Caco-2 (cell line): ENCODE measurements around the gene REL. TPM values are rescaled to one million over a fixed set of nuclear protein-coding genes. Genes with fewer than 3 reads are reported as not detected.

Source experiments
- BruUV-seq: library from RNA; stranded (reverse); fragments of 400-500 nt; replicated peaks from 2 replicates; lab custom pipeline; 2021; lab: Mats Ljungman, UMichigan
- CTCF ChIA-PET: fragments of 300-600 bp; sonication (Branson Sonifier 250); formaldehyde crosslinking; loops from one replicate; lab custom pipeline; 2022; ENCODE audit warnings: antibody characterized with exemption; lab: Charles Lee
- POLR2A ChIA-PET: fragments of 300-600 bp; sonication (Branson Sonifier 250); formaldehyde crosslinking; loops from one replicate; lab custom pipeline; 2022; ENCODE audit warnings: antibody characterized with exemption; lab: Charles Lee
- DNase-seq, 2 experiments: peaks; one replicate each; pipeline versions ENCODE4 v3.0.0 to v3.0.0-alpha.2; 2020 to 2022
- H3K27me3 ChIP-seq: replicated peaks from 2 replicates; pipeline ENCODE4 v1.6.0; 2011; ENCODE audit warnings: low read length; ENCODE audit not compliant: control insufficient read depth, insufficient read depth
- H3K36me3 ChIP-seq: 2 replicates; pipeline ENCODE4 v1.5.1; 2011; ENCODE audit warnings: low read length; ENCODE audit not compliant: control insufficient read depth, insufficient read depth
- H3K4me1 ChIP-seq: fragments of 250-450 bp; sonication (Bioruptor Pico); 2 replicates; pipeline ENCODE4 v1.5.1; 2020; ENCODE audit warnings: mild to moderate bottlenecking
- H3K4me3 ChIP-seq: 2 replicates; pipeline ENCODE4 v1.5.1; 2011; ENCODE audit warnings: low read depth, mild to moderate bottlenecking, control low read depth, low read length
- H3K9me3 ChIP-seq: fragments of 250-450 bp; sonication (Bioruptor Pico); 2 replicates; pipeline ENCODE4 v1.5.1; 2020; ENCODE audit warnings: mild to moderate bottlenecking, moderate library complexity
- H3K27ac Mint-ChIP-seq: one replicate; pipeline ENCODE4 v1.8.0; 2022; ENCODE audit warnings: mixed read lengths; ENCODE audit not compliant: unreplicated experiment
- H3K27me3 Mint-ChIP-seq: one replicate; pipeline ENCODE4 v1.8.0; 2022; ENCODE audit warnings: mixed read lengths; ENCODE audit not compliant: insufficient read depth, unreplicated experiment
- H3K36me3 Mint-ChIP-seq: one replicate; pipeline ENCODE4 v1.8.0; 2022; ENCODE audit warnings: mild to moderate bottlenecking, mixed read lengths; ENCODE audit not compliant: insufficient read depth, unreplicated experiment
- H3K4me1 Mint-ChIP-seq: one replicate; pipeline ENCODE4 v1.8.0; 2022; ENCODE audit warnings: low read depth, mixed read lengths; ENCODE audit not compliant: unreplicated experiment
- H3K4me3 Mint-ChIP-seq: one replicate; pipeline ENCODE4 v1.8.0; 2022; ENCODE audit warnings: mild to moderate bottlenecking, moderate library complexity, mixed read lengths; ENCODE audit not compliant: unreplicated experiment
- H3K9me3 Mint-ChIP-seq: one replicate; pipeline ENCODE4 v1.8.0; 2022; ENCODE audit warnings: mixed read lengths; ENCODE audit not compliant: unreplicated experiment
- intact Hi-C: fragments of 100-400 bp; cut with micrococcal nuclease; formaldehyde crosslinking; loops from one replicate; pipeline ENCODE4 v1.10.0; 2022; ENCODE audit not compliant: unreplicated experiment
- total RNA-seq: library from RNA; stranded (reverse); gene quantifications from 2 replicates; pipeline ENCODE4 v1.2.3, GENCODE V29; 2022
- TF ChIP-seq, protein P1 (sequence below), 2 experiments: fragments of 200-600 bp in 1 of 2; IDR thresholded peaks; 1 replicate in 1 of 2; 2 replicates in 1 of 2; pipeline versions ENCODE4 v1.5.1 to v1.8.0; 2011 to 2022; ENCODE audit warnings: antibody characterized with exemption in 1 of 2, control low read depth in 1 of 2, inconsistent platforms in 1 of 2, low read depth in 1 of 2, low read length in 1 of 2, mild to moderate bottlenecking in 1 of 2, moderate library complexity in 1 of 2; ENCODE audit not compliant: insufficient read depth in 1 of 2, severe bottlenecking in 1 of 2, unreplicated experiment in 1 of 2

Gene REL
- total RNA-seq, 1 experiment from 2014 or later = 12.2 TPM

DNA sequence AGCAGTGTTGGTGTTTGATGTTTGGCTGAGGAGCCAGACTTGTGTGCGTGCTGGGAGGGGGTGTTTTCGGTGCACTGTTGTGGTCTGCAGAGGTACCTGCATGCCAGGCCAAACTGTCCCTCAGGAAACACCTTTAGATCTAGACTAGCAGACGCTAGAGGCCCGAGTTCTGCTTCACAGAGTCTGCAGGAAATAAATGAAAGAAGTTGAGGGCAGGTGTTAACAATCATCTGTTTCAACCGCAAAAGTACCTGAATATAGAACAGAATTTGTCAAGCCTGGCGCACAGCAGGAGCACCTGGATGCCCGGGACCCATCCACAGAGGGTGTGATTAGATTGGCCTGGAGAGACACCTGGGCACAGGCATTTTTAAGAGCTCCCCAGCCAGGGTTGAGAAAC, 40.5 kb upstream of the REL start:
- no peaks in the 10 kb centered on the region for H3K4me1 Mint-ChIP-seq
- H3K4me3 ChIP-seq = no peak overlapping the region
- no peaks in the 10 kb centered on the region for H3K36me3 ChIP-seq
- ChIA-PET POLR2A (no interaction called here), CTCF (no interaction called here)
- H3K27me3 ChIP-seq = no peaks in the 10 kb centered on the region
- no peak overlapping the region for H3K4me3 Mint-ChIP-seq
- H3K27ac Mint-ChIP-seq = no peak overlapping the region
- no peaks in the 10 kb centered on the region for H3K36me3 Mint-ChIP-seq
- TF ChIP-seq, protein P1, sequence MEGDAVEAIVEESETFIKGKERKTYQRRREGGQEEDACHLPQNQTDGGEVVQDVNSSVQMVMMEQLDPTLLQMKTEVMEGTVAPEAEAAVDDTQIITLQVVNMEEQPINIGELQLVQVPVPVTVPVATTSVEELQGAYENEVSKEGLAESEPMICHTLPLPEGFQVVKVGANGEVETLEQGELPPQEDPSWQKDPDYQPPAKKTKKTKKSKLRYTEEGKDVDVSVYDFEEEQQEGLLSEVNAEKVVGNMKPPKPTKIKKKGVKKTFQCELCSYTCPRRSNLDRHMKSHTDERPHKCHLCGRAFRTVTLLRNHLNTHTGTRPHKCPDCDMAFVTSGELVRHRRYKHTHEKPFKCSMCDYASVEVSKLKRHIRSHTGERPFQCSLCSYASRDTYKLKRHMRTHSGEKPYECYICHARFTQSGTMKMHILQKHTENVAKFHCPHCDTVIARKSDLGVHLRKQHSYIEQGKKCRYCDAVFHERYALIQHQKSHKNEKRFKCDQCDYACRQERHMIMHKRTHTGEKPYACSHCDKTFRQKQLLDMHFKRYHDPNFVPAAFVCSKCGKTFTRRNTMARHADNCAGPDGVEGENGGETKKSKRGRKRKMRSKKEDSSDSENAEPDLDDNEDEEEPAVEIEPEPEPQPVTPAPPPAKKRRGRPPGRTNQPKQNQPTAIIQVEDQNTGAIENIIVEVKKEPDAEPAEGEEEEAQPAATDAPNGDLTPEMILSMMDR (IDR thresholded peaks at IDR 0.05; ENCODE audit: insufficient read depth in 1 of 2, low read depth in 1 of 2, low read length in 1 of 2, severe bottlenecking in 1 of 2, unreplicated experiment in 1 of 2) = no peak
- no peaks in the 10 kb centered on the region for H3K27me3 Mint-ChIP-seq
- no peak for DNase-seq
- H3K4me1 ChIP-seq = no peaks in the 10 kb centered on the region
- no peaks in the 10 kb centered on the region for H3K9me3 ChIP-seq
- intact Hi-C loops = no loop called here
- no peaks in the 10 kb centered on the region for H3K9me3 Mint-ChIP-seq
- BruUV-seq = no TSS peak

GRCh38 chr2:60843006-60843405, 38.4 kb upstream of the REL start:
- H3K4me3 Mint-ChIP-seq = no peak overlapping the region
- TF ChIP-seq, protein P1 (IDR thresholded peaks at IDR 0.05; ENCODE audit: insufficient read depth in 1 of 2, low read depth in 1 of 2, low read length in 1 of 2, severe bottlenecking in 1 of 2, unreplicated experiment in 1 of 2) = no peak
- Histone ChIP-seq H3K27me3 (no peaks in the 10 kb centered on the region), H3K9me3 (no peaks in the 10 kb centered on the region), H3K36me3 (no peaks in the 10 kb centered on the region), H3K4me1 (no peaks in the 10 kb centered on the region), H3K4me3 (no peak overlapping the region)
- H3K4me1 Mint-ChIP-seq = no peaks in the 10 kb centered on the region
- no peak overlapping the region for H3K27ac Mint-ChIP-seq
- intact Hi-C loops = no loop called here
- H3K36me3 Mint-ChIP-seq = no peaks in the 10 kb centered on the region
- no peaks in the 10 kb centered on the region for H3K9me3 Mint-ChIP-seq
- no TSS peak for BruUV-seq
- CTCF ChIA-PET = no interaction called here
- no peaks in the 10 kb centered on the region for H3K27me3 Mint-ChIP-seq
- POLR2A ChIA-PET = no interaction called here
- DNase-seq = no peak

GRCh38 chr2:60844105-60844504, 37.3 kb upstream of the REL start:
- Mint-ChIP-seq H3K9me3 (no peaks in the 10 kb centered on the region), H3K4me1 (no peaks in the 10 kb centered on the region), H3K36me3 (no peaks in the 10 kb centered on the region), H3K4me3 (no peak overlapping the region), H3K27me3 (no peaks in the 10 kb centered on the region), H3K27ac (no peak overlapping the region)
- TF ChIP-seq, protein P1 (IDR thresholded peaks at IDR 0.05; ENCODE audit: insufficient read depth in 1 of 2, low read depth in 1 of 2, low read length in 1 of 2, severe bottlenecking in 1 of 2, unreplicated experiment in 1 of 2) = no peak
- DNase-seq = no peak
- ChIA-PET POLR2A (no interaction called here), CTCF (no interaction called here)
- Histone ChIP-seq H3K9me3 (no peaks in the 10 kb centered on the region), H3K4me1 (no peaks in the 10 kb centered on the region), H3K4me3 (no peak overlapping the region), H3K36me3 (no peaks in the 10 kb centered on the region), H3K27me3 (no peaks in the 10 kb centered on the region)
- intact Hi-C loops = no loop called here
- BruUV-seq = no TSS peak
